HepG2 (cell line): ENCODE measurements around the gene FRMD8. TPM values are rescaled to one million over a fixed set of nuclear protein-coding genes. Genes with fewer than 3 reads are reported as not detected.

Experiments used
- CBFB ChIP-seq: sonication (generic); formaldehyde crosslinking; IDR thresholded peaks from 2 replicates; pipeline ENCODE4 v1.4.0; 2020; ENCODE audit warnings: missing genetic modification reagents
- CCAR2 ChIP-seq: fragments of 200-400 bp; formaldehyde crosslinking; optimal IDR thresholded peaks from 2 replicates; pipeline ENCODE3; 2018; ENCODE audit warnings: low read depth, mild to moderate bottlenecking, low read length, moderate library complexity
- CHCHD3 ChIP-seq: sonication (generic); formaldehyde crosslinking; IDR thresholded peaks from 2 replicates; pipeline ENCODE4 v1.8.0; 2022; ENCODE audit warnings: mild to moderate bottlenecking, missing genetic modification reagents, moderate library complexity
- CTCF ChIP-seq: sonication (generic); formaldehyde crosslinking; IDR thresholded peaks from 2 replicates; pipeline ENCODE4 v1.5.0; 2020; ENCODE audit warnings: mild to moderate bottlenecking, missing genetic modification reagents, moderate library complexity
- ELF3 ChIP-seq: IDR thresholded peaks from 2 replicates; pipeline ENCODE4 v1.6.1; 2016; ENCODE audit warnings: missing genetic modification reagents, missing compliant biosample characterization
- ETV6 ChIP-seq: sonication (generic); formaldehyde crosslinking; conservative IDR thresholded peaks from 2 replicates; pipeline ENCODE4 v1.4.0; 2020; ENCODE audit warnings: missing genetic modification reagents
- HES4 ChIP-seq: sonication (generic); formaldehyde crosslinking; IDR thresholded peaks from 2 replicates; pipeline ENCODE4 v1.9.0; 2021; ENCODE audit warnings: mild to moderate bottlenecking, missing genetic modification reagents, borderline replicate concordance
- HNRNPLL ChIP-seq: fragments of 200-400 bp; formaldehyde crosslinking; IDR thresholded peaks from 2 replicates; pipeline ENCODE4 v1.6.1; 2017; ENCODE audit warnings: mild to moderate bottlenecking, low read depth, low read length; ENCODE audit not compliant: poor library complexity, severe bottlenecking
- MXD3 ChIP-seq: IDR thresholded peaks from 2 replicates; pipeline ENCODE4 v1.6.1; 2016; ENCODE audit warnings: mild to moderate bottlenecking, missing biosample characterization, missing genetic modification reagents
- RERE ChIP-seq: IDR thresholded peaks from 2 replicates; pipeline ENCODE4 v1.6.1; 2016; ENCODE audit warnings: low read depth, missing genetic modification reagents, missing compliant biosample characterization
- ZFP90 ChIP-seq: sonication (generic); formaldehyde crosslinking; IDR thresholded peaks from 2 replicates; pipeline ENCODE4 v1.8.0; 2022; ENCODE audit warnings: missing genetic modification reagents, mild to moderate bottlenecking, inconsistent platforms, borderline replicate concordance
- ZNF296 ChIP-seq: sonication (generic); formaldehyde crosslinking; conservative IDR thresholded peaks from 2 replicates; pipeline ENCODE4 v1.5.0; 2020; ENCODE audit warnings: mild to moderate bottlenecking, missing genetic modification reagents
- ZNF441 ChIP-seq: sonication (generic); formaldehyde crosslinking; IDR thresholded peaks from 2 replicates; pipeline ENCODE4 v1.7.0; 2021; ENCODE audit warnings: missing genetic modification reagents, borderline replicate concordance
- ZNF563 ChIP-seq: sonication (generic); formaldehyde crosslinking; IDR thresholded peaks from 2 replicates; pipeline ENCODE4 v1.8.0; 2022; ENCODE audit warnings: mild to moderate bottlenecking, moderate library complexity, missing genetic modification reagents
- ZNF597 ChIP-seq: sonication (generic); formaldehyde crosslinking; IDR thresholded peaks from 2 replicates; pipeline ENCODE4 v1.5.0; 2020; ENCODE audit warnings: missing genetic modification reagents
- ZNF784 ChIP-seq: sonication (generic); formaldehyde crosslinking; IDR thresholded peaks from 2 replicates; pipeline ENCODE4 v1.5.1; 2020; ENCODE audit warnings: missing genetic modification reagents, mild to moderate bottlenecking, borderline replicate concordance
- polyA plus RNA-seq, 8 experiments: library from polyadenylated mRNA; depleted of rRNA in 3 of 8; stranded (reverse) in 7 of 8; unstranded in 1 of 8; fragments of >200 nt; fragmentation: Illumina TruSeq in 4 of 8; extraction: Trizol in 4 of 8; gene quantifications; 2 replicates each; pipeline versions ENCODE4 v1.2.1 to v1.2.3, GENCODE V29; 2011 to 2016; ENCODE audit warnings: low read depth in 4 of 8, missing spikeins in 1 of 8, mixed read lengths in 1 of 8; ENCODE audit not compliant: insufficient read depth in 1 of 8
- total RNA-seq, 5 experiments: library from RNA; depleted of rRNA; stranded (reverse); fragments of >200 nt; fragmentation: Illumina TruSeq; extraction: Trizol; gene quantifications; 2 replicates each; pipeline ENCODE4 v1.2.3, GENCODE V29; 2016; ENCODE audit warnings: low read depth in 1 of 5

Gene FRMD8
- total and polyA plus RNA-seq, 2 of the 13 experiments (the other 11 are each of a cell fraction or from before 2014, with no cell fraction given): 5.8 to 20.6 TPM

GRCh38 chr11:65420979-65421793 lies 34.7 kb downstream of the FRMD8 start (continued):
- TF ChIP-seq ZNF296 (CRISPR knock-in tag) (peak; percentile 54; the same call in 1 of the 2 replicates), CBFB (CRISPR knock-in tag) (peak; percentile 71; the same call in 1 of the 2 replicates), HES4 (CRISPR knock-in tag) (no peak), ZNF441 (CRISPR knock-in tag) (no peak), CTCF (CRISPR knock-in tag) (0 out of 2 replicates have a peak, but pooled peaks have one; percentile 12), CCAR2 (no peak), CHCHD3 (no peak), RERE (CRISPR knock-in tag) (0 out of 2 replicates have a peak, but pooled peaks have one; percentile 39), ZNF784 (CRISPR knock-in tag) (no peak; the same call in 1 of the 2 replicates), ELF3 (CRISPR knock-in tag) (peak; percentile 84), MXD3 (CRISPR knock-in tag) (no peak; the same call in 1 of the 2 replicates), HNRNPLL (no peak), ETV6 (CRISPR knock-in tag) (peak; percentile 60; the same call in 1 of the 2 replicates), ZNF597 (no peak), ZNF563 (CRISPR knock-in tag) (no peak; the same call in 1 of the 2 replicates), ZFP90 (CRISPR knock-in tag) (peak; percentile 74; the same call in 1 of the 2 replicates)
